ENCODE results near the gene ANKRD17. TPM values are rescaled to one million over a fixed set of nuclear protein-coding genes. Genes with fewer than 3 reads are reported as not detected.
A peak's percentile ranks its signal among the peaks of the same experiment; 100 is the strongest.

ANKRD17 gene
- total RNA-seq, 2 donors from 2014 or later = 43.9 to 50.9 TPM

DNA sequence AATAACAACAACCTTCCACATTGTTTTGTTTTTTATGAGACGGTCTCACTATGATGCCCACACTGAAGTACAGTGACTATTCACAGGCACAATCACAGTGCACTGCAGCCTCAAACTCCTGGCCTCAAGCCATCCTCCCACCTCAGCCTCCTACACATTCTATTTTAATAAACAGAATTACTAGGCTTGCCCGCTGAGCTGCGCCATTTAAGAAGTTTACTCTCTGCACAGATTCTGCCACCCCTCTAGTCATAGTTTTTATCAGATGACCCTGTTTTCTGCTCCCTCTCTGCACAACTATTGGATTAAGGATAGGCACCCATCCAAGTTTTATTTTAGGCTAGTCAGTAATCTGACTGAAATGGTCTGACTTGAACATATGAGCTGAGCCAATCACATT, 177.8 kb downstream of the ANKRD17 start:
- Mint-ChIP-seq H3K4me1 (ENCODE audit: low read depth) (peaks cover 18% of the 10 kb centered on the region), H3K36me3 (ENCODE audit: insufficient read depth in 2 of 2) (peaks cover 8 to 38% of the 10 kb centered on the region in 2 donors), H3K4me3 (no peak overlapping the region), H3K27me3 (ENCODE audit: low read depth) (no peaks in the 10 kb centered on the region), H3K9me3 (no peaks in the 10 kb centered on the region), H3K27ac (peak overlapping the region; percentile 88)
- ATAC-seq (replicated peaks in 1 of 2) (peak in 1 of 2 donors; percentile 55), DNase-seq (no peak)

DNA sequence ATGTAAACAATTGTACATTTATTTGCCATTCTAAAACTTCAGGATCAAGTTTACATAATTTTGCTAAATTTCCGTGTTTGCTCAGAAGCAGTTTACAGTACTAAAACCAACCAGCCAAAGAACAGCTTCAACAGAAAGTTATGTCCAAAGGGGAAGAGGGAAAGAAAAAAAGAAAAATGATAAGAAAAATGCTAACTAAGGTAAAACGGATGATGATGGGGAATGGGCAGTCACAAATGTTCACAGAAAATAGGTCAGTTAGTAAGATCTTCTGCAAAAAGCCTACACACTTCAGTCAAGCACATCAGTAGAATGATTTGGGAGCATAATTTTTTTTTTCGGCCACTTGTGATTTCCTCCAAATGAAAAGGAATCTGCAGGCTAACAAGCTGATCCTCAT, 182.8 kb downstream of the ANKRD17 start:
- H3K4me1 Mint-ChIP-seq (ENCODE audit: low read depth) = peaks cover 3% of the 10 kb centered on the region
- peaks cover 5 to 21% of the 10 kb centered on the region in 2 donors for H3K36me3 Mint-ChIP-seq (ENCODE audit: insufficient read depth in 2 of 2)
- no peaks in the 10 kb centered on the region for H3K9me3 Mint-ChIP-seq
- DNase-seq (no peak), ATAC-seq (replicated peaks in 1 of 2) (no peak)
- no peaks in the 10 kb centered on the region for H3K27me3 Mint-ChIP-seq (ENCODE audit: low read depth)
- H3K4me3 Mint-ChIP-seq = no peak overlapping the region
- H3K27ac Mint-ChIP-seq = peak overlapping the region; percentile 33

DNA sequence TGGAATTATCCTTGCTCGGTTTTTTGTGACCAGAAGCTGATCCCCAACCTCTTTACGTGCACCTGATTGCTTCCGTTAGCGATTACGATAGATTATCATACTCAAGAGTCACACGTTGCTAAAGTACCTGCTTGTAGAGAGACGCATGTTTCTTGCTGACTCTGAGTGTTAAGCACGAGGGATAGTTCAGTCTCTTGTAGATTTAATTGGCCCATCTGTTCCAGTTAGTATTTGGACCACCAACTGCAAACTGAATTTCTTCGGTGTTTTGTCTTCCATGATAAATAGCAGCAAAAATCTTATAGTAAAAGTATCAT, 188.6 kb downstream of the ANKRD17 start:
- H3K27ac Mint-ChIP-seq = peak overlapping the region; percentile 99
- DNase-seq (no peak), ATAC-seq (replicated peaks in 1 of 2) (peak; percentile 6 to 17)
- H3K27me3 Mint-ChIP-seq (ENCODE audit: low read depth) = no peaks in the 10 kb centered on the region
- peaks cover 36% of the 10 kb centered on the region for H3K4me1 Mint-ChIP-seq (ENCODE audit: low read depth)
- no peaks in the 10 kb centered on the region for H3K9me3 Mint-ChIP-seq
- peaks cover 6 to 7% of the 10 kb centered on the region in 2 donors for H3K36me3 Mint-ChIP-seq (ENCODE audit: insufficient read depth in 2 of 2)
- H3K4me3 Mint-ChIP-seq = peak overlapping the region; percentile 80 to 92

DNA sequence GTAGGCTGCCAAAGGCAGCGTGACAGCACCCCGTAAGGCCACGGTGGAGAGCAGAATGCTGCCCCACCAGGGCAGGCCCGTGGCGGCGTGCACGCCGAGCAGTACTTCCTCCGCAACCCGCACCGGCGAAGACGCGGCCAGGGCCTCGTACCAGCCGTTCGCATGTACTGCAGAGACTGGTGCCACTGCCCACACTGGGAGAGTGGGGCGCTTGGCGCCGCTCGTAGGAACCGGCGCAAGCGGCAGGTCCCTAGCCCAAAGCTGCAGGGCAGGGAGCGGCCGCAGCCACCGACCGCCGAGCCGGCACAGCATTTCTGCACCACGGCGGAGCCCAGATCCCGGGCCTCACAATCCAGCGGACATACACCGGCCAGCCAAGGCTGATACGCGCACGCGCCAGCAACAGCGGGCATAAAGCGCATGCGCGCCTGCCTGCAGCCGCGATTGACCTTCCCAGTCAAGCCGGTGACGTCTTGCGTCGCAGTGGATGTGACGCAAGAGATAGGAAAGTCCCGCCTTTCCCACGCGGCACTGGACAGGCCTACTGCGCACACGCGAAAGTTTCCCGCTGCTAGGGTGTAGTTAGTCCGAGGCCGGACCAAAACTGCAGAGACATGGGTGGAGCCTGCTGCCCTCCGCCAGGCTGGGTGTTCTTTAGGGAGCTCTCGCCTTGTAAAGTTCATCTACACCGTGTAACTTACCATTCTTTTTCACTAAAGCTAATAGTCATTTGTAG, 189.1 kb downstream of the ANKRD17 start, which contains the start of gene COX18:
TSS of gene COX18 (minus strand) at position 379 of the 736 bp plus-strand sequence. CDS start at position 312, 67 bp downstream.
- DNase-seq = peak; percentile 94 to 95
- peaks cover 39% of the 10 kb centered on the region for H3K4me1 Mint-ChIP-seq (ENCODE audit: low read depth)
- peak within 1 kb of the TSS; percentile 99 for H3K27ac Mint-ChIP-seq
- H3K4me3 Mint-ChIP-seq = peak within 1 kb of the TSS; percentile 80 to 92
- ATAC-seq (replicated peaks in 1 of 2) = peak; percentile 82 to 86
- H3K9me3 Mint-ChIP-seq = no peaks in the 10 kb centered on the region
- peaks cover 6 to 8% of the 10 kb centered on the region in 2 donors for H3K36me3 Mint-ChIP-seq (ENCODE audit: insufficient read depth in 2 of 2)
- no peaks in the 10 kb centered on the region for H3K27me3 Mint-ChIP-seq (ENCODE audit: low read depth)

DNA sequence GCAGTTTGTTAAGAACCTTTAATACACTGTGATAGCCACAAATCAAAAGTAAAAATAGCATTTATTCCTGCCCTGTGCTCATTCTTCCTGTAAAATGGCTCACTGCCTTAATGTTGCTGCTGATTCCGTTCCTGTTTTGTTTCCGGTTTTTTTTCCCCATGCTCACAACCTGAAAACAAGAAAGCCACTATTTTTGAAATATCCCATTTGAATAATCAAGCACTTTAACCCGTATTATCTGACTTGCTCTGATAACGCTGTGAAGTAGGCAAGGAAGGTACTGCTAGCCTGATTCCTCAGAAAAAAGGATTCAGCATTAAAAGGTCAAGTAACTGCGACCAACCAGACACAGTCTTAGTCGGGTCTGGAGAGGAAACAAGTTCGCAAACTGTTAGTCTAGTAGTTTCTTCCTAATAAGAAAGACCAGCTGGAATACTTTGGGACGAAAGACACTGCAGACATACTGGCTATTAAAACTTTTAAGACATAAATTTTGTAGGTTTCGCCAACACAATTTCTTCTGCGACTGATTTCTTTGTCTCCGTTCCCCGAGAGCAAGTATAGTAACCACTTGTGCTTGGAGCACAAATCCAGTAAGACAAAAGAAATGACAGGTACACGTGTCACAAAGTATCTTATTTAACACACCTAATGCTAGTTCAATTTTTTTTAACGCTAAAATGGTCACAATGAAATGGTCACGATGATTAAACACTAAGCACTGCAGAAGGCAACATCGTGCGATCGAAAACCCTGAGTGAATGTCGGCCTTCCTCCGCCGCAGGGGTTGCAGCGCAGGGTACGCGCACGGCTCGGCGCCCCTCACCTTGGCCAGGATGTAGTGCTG, 189.9 kb downstream of the ANKRD17 start:
- H3K9me3 Mint-ChIP-seq = no peaks in the 10 kb centered on the region
- peak in 1 of 2 donors; percentile 0 for ATAC-seq (replicated peaks in 1 of 2)
- no peak for DNase-seq
- no peaks in the 10 kb centered on the region for H3K27me3 Mint-ChIP-seq (ENCODE audit: low read depth)
- peak overlapping the region; percentile 99 for H3K27ac Mint-ChIP-seq
- peaks cover 10% of the 10 kb centered on the region in 2 donors for H3K36me3 Mint-ChIP-seq (ENCODE audit: insufficient read depth in 2 of 2)
- peaks cover 42% of the 10 kb centered on the region for H3K4me1 Mint-ChIP-seq (ENCODE audit: low read depth)
- H3K4me3 Mint-ChIP-seq = peak overlapping the region; percentile 80 to 92

DNA sequence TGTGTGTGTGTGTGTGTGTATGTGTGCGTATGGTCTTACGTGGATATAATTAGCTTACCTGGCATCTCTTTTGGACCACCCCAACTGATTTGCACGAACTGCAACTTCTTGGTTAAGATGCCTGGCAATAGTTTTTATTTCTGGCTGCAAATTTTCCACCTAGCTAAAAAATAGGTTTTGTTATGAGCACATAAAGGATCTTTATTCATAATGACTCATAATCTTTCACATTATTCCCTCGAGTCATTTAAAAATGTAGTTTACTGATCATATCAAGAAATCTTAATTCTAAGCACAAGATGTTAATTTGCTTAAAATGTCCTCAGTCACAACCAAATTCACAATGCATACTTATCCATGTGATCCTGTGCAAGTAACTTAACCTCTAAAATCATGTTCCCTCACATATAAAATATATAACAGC, 190.6 kb downstream of the ANKRD17 start:
- Mint-ChIP-seq H3K27me3 (ENCODE audit: low read depth) (no peaks in the 10 kb centered on the region), H3K4me3 (peak overlapping the region; percentile 80 to 92), H3K36me3 (ENCODE audit: insufficient read depth in 2 of 2) (peaks cover 9 to 10% of the 10 kb centered on the region in 2 donors), H3K27ac (peak overlapping the region; percentile 99), H3K9me3 (no peaks in the 10 kb centered on the region), H3K4me1 (ENCODE audit: low read depth) (peaks cover 42% of the 10 kb centered on the region)
- peak in 1 of 2 donors; percentile 3 for ATAC-seq (replicated peaks in 1 of 2)
- DNase-seq = peak; percentile 33 to 45

DNA sequence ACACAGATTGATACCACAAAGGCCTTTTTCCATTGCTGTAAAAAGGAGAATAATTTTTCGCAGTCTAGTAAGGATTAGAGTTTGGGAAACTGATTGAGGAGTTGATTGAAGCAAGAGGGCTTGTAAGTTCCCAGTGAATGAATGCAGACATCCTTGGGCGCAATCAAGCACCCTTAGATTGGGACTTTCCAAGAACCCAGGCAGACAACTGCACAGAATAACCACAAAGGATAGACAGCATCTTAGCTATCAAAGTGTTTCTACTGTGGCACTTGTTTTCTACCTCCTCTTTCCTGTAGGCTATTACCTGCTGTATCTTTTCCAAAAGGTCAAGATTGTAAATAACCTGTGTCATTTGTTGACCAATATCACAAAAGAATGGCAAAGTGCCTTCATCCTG, 191.7 kb downstream of the ANKRD17 start:
- peaks cover 42% of the 10 kb centered on the region for H3K4me1 Mint-ChIP-seq (ENCODE audit: low read depth)
- peaks cover 10% of the 10 kb centered on the region in 2 donors for H3K36me3 Mint-ChIP-seq (ENCODE audit: insufficient read depth in 2 of 2)
- no peaks in the 10 kb centered on the region for H3K9me3 Mint-ChIP-seq
- ATAC-seq (replicated peaks in 1 of 2) (no peak), DNase-seq (peak; percentile 7 to 34)
- peak overlapping the region; percentile 99 for H3K27ac Mint-ChIP-seq
- H3K4me3 Mint-ChIP-seq = peak overlapping the region; percentile 70 to 92
- H3K27me3 Mint-ChIP-seq (ENCODE audit: low read depth) = no peaks in the 10 kb centered on the region

DNA sequence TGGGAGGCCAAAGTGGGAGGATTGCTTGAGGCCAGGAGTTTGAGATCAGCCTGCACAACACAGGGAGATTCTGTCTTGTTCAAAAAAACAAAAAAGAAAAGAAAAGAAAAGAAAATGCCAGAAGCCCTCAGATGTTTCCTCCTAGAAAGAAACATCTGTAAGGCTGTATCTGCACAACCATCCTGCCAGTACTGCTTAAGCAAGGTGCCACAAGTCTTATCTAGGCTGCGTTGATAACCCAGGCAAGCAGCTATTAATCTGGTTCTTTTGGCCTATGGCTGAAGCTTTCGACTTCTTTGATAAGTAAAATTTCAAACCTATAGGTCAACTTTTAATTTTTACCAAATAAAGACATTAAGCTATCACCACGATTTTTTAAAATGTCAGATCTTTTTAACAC, 192.2 kb downstream of the ANKRD17 start:
- Mint-ChIP-seq H3K9me3 (no peaks in the 10 kb centered on the region), H3K27ac (peak overlapping the region; percentile 99), H3K27me3 (ENCODE audit: low read depth) (no peaks in the 10 kb centered on the region), H3K4me3 (peak overlapping the region; percentile 38 to 92), H3K4me1 (ENCODE audit: low read depth) (peaks cover 42% of the 10 kb centered on the region), H3K36me3 (ENCODE audit: insufficient read depth in 2 of 2) (peaks cover 10% of the 10 kb centered on the region in 2 donors)
- ATAC-seq (replicated peaks in 1 of 2) = no peak
- no peak for DNase-seq

DNA sequence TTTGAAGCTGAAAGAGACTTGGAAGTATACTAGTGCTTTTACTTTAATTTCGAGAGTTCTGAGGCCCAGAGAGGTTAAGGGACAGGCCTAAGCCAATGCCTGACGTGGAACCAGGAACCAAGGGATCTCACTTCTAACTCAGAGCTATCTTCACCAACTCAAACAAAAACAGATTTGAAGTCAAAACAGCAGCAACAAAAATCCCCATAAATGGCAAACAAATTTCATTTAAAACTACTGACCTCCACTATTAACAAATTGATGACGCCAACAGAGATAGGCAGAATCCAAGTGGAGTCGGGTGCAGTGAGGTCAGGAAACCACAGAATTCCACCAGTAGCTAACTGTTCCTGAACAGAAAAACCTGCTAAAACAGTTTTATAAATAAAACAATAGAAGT, 194.1 kb downstream of the ANKRD17 start:
- DNase-seq = no peak
- Mint-ChIP-seq H3K36me3 (ENCODE audit: insufficient read depth in 2 of 2) (peaks cover 12 to 17% of the 10 kb centered on the region in 2 donors), H3K4me1 (ENCODE audit: low read depth) (peaks cover 35% of the 10 kb centered on the region), H3K9me3 (no peaks in the 10 kb centered on the region), H3K27ac (peak overlapping the region; percentile 87), H3K4me3 (peak overlapping the region in 1 of 2 donors; percentile 22), H3K27me3 (ENCODE audit: low read depth) (no peaks in the 10 kb centered on the region)
- no peak for ATAC-seq (replicated peaks in 1 of 2)

DNA sequence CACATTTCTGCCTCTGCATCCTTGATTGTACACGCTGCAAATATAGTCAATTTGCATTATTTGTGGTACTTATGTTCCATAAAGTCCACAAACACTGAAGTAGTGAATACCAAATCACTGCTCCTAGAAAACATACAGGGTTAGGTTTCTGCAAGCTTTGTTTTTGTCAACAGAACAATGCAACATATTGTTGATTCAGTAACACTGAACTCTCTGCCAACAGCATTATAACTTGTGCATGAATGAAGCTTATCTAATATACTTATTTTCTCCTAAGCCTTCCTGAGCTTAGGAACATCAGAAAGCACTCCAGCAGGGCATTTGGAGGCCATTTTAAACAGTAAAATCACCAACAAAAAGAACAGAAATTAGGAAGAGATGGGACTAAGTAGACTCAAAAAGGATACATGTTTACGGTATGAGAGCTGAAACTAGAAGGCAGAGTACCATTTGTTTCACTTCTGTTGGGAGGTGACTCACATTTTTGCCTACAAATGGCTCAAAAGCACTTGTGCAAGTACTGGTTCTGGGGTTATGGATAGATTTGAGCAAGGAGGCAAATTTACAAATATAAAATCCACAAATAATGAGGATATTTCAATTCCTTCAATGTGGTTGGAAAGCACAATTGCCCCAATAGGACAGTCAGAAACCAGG, 203.2 kb downstream of the ANKRD17 start:
- Mint-ChIP-seq H3K36me3 (ENCODE audit: insufficient read depth in 2 of 2) (peaks cover 0 to 19% of the 10 kb centered on the region in 2 donors), H3K4me3 (peak overlapping the region; percentile 21 to 70), H3K27me3 (ENCODE audit: low read depth) (no peaks in the 10 kb centered on the region), H3K27ac (peak overlapping the region; percentile 86), H3K9me3 (no peaks in the 10 kb centered on the region), H3K4me1 (ENCODE audit: low read depth) (peaks cover 26% of the 10 kb centered on the region)
- DNase-seq = peak in 1 of 2 donors; percentile 3
- peak; percentile 78 to 82 for ATAC-seq (replicated peaks in 1 of 2)

DNA sequence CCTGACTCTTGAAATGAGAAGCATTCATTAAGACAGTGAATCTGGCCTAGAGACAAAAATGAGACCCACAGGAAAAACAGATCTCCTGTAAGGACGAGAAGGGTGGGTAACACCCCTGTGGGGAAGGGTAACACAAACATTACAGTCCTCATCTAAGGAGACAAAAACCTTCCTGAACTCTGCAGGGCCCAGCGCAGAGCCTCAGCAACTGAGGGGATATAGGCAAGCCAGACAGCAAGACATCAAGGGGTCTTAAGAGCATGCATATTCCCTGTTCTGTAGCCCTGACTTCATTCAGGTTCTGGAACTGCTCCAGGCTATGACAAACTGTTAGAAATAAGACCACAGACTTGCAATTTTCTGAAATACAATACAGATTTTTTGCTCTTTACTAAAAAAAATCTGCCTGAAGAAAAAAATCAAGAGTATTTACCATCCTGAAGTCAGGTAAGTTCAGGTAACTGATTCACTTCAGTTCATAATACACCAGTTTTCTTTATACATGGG, 204.6 kb downstream of the ANKRD17 start:
- no peak overlapping the region for H3K4me3 Mint-ChIP-seq
- peak overlapping the region; percentile 50 for H3K27ac Mint-ChIP-seq
- H3K9me3 Mint-ChIP-seq = no peaks in the 10 kb centered on the region
- peaks cover 0 to 17% of the 10 kb centered on the region in 2 donors for H3K36me3 Mint-ChIP-seq (ENCODE audit: insufficient read depth in 2 of 2)
- DNase-seq (no peak), ATAC-seq (replicated peaks in 1 of 2) (no peak)
- peaks cover 26% of the 10 kb centered on the region for H3K4me1 Mint-ChIP-seq (ENCODE audit: low read depth)
- no peaks in the 10 kb centered on the region for H3K27me3 Mint-ChIP-seq (ENCODE audit: low read depth)

DNA sequence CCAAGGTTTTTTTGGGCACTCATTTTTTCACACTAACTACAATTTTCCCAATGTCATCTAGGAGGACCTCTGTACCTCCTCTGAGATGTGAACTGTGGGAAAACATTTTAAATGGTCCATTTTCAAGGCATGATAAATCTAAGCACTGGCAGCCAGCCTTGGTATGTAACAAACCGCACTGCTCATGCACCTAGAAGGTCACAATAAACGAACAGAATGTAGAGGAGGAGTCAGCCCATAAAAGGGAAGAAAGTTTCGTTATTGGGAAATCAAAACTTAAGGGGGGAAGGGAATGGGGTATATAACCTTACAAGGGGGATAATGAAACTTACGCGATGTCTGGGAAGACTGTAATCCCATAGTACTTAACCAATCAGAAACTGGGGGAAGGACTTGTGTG, 205.5 kb downstream of the ANKRD17 start:
- Mint-ChIP-seq H3K27ac (no peak overlapping the region), H3K36me3 (ENCODE audit: insufficient read depth in 2 of 2) (peaks cover 0 to 17% of the 10 kb centered on the region in 2 donors), H3K27me3 (ENCODE audit: low read depth) (no peaks in the 10 kb centered on the region), H3K4me3 (no peak overlapping the region), H3K4me1 (ENCODE audit: low read depth) (peaks cover 26% of the 10 kb centered on the region), H3K9me3 (no peaks in the 10 kb centered on the region)
- DNase-seq (no peak), ATAC-seq (replicated peaks in 1 of 2) (no peak)
